ENCODE data around the gene RNF38. TPM values are rescaled to one million over a fixed set of nuclear protein-coding genes. Genes with fewer than 3 reads are reported as not detected.

Gene RNF38
- total RNA-seq, 2 donors from 2014 or later: 27.8 to 99.6 TPM

GRCh38 chr9:36443581-36443980 is 43.5 kb upstream of the RNF38 start:
- Histone ChIP-seq H3K4me3 (no peak overlapping the region), H3K27ac (no peak overlapping the region), H3K27me3 (replicated peaks; ENCODE audit: insufficient read depth) (no peaks in the 10 kb centered on the region), H3K9me3 (no peaks in the 10 kb centered on the region), H3K36me3 (no peaks in the 10 kb centered on the region), H3K4me1 (replicated peaks) (no peaks in the 10 kb centered on the region)
- no peak for TF ChIP-seq POLR2A (IDR thresholded peaks at IDR 0.05)
- no peak for TF ChIP-seq POLR2AphosphoS5 (IDR thresholded peaks at IDR 0.05)
- no peak for TF ChIP-seq CTCF (IDR thresholded peaks at IDR 0.05)
- intact Hi-C loops (cut with DNase I): no loop called here
- no peak for DNase-seq (ENCODE audit: low spot score)
- 54% methylated on average over 4 of the region's 4 CpGs for WGBS

- intact Hi-C loops (cut with DNase I): no loop called here
- Histone ChIP-seq H3K36me3 (no peaks in the 10 kb centered on the region), H3K27me3 (replicated peaks; ENCODE audit: insufficient read depth) (no peaks in the 10 kb centered on the region), H3K27ac (no peak overlapping the region), H3K4me3 (no peak overlapping the region), H3K9me3 (no peaks in the 10 kb centered on the region), H3K4me1 (replicated peaks) (no peaks in the 10 kb centered on the region)
- WGBS: 94% methylated on average over 6 of the region's 6 CpGs
- DNase-seq (ENCODE audit: low spot score): no peak
- TF ChIP-seq POLR2AphosphoS5 (IDR thresholded peaks at IDR 0.05): no peak
- TF ChIP-seq CTCF (IDR thresholded peaks at IDR 0.05): no peak
- TF ChIP-seq POLR2A (IDR thresholded peaks at IDR 0.05): no peak
Observed at GRCh38 chr9:36442710-36443109, 42.6 kb upstream of the RNF38 start.

GRCh38 chr9:36441966-36442365 is 41.9 kb upstream of the RNF38 start:
- 46% methylated on average over 2 of the region's 2 CpGs for WGBS

GRCh38 chr9:36438536-36439236 is 38.6 kb upstream of the RNF38 start:
- Histone ChIP-seq H3K27me3 (replicated peaks; ENCODE audit: insufficient read depth) (no peaks in the 10 kb centered on the region), H3K9me3 (no peaks in the 10 kb centered on the region), H3K4me1 (replicated peaks) (no peaks in the 10 kb centered on the region), H3K4me3 (no peak overlapping the region), H3K27ac (no peak overlapping the region), H3K36me3 (no peaks in the 10 kb centered on the region)
- DNase-seq (ENCODE audit: low spot score): no peak
- TF ChIP-seq POLR2A (IDR thresholded peaks at IDR 0.05) (no peak), POLR2AphosphoS5 (IDR thresholded peaks at IDR 0.05) (no peak), CTCF (IDR thresholded peaks at IDR 0.05) (no peak)
- intact Hi-C loops (cut with DNase I): no loop called here
- WGBS: 77% methylated on average over 3 of the region's 3 CpGs

More at GRCh38 chr9:36441966-36442365, 41.9 kb upstream of the RNF38 start:
- TF ChIP-seq POLR2A (IDR thresholded peaks at IDR 0.05): no peak
- no peak for TF ChIP-seq CTCF (IDR thresholded peaks at IDR 0.05)
- no peak for TF ChIP-seq POLR2AphosphoS5 (IDR thresholded peaks at IDR 0.05)
- Histone ChIP-seq H3K4me1 (replicated peaks) (no peaks in the 10 kb centered on the region), H3K27me3 (replicated peaks; ENCODE audit: insufficient read depth) (no peaks in the 10 kb centered on the region), H3K4me3 (no peak overlapping the region), H3K9me3 (no peaks in the 10 kb centered on the region), H3K36me3 (no peaks in the 10 kb centered on the region), H3K27ac (no peak overlapping the region)
- no peak for DNase-seq (ENCODE audit: low spot score)
- intact Hi-C loops (cut with DNase I): no loop called here

- no peaks in the 10 kb centered on the region for H3K36me3 ChIP-seq
- DNase-seq (ENCODE audit: low spot score): no peak
- TF ChIP-seq CTCF (IDR thresholded peaks at IDR 0.05): no peak
- no peak for TF ChIP-seq POLR2AphosphoS5 (IDR thresholded peaks at IDR 0.05)
- TF ChIP-seq POLR2A (IDR thresholded peaks at IDR 0.05): no peak
- no peak overlapping the region for H3K27ac ChIP-seq
- H3K27me3 ChIP-seq (replicated peaks; ENCODE audit: insufficient read depth): no peaks in the 10 kb centered on the region
- H3K4me3 ChIP-seq: no peak overlapping the region
- WGBS: 95% methylated on average over 3 of the region's 3 CpGs
- intact Hi-C loops (cut with DNase I): no loop called here
- H3K9me3 ChIP-seq: no peaks in the 10 kb centered on the region
- H3K4me1 ChIP-seq (replicated peaks): no peaks in the 10 kb centered on the region
Observed at GRCh38 chr9:36437790-36438189, 37.7 kb upstream of the RNF38 start.

Measured in prostate gland (tissue), 2 donors.